ENCODE results near the gene STAC3.

GRCh38 chr12:57272337-57273151, 21.6 kb upstream of the STAC3 start:
- TF ChIP-seq CTCF (IDR thresholded peaks at IDR 0.05) (no peak), POLR2A (IDR thresholded peaks at IDR 0.05) (no peak)

Measured in body of pancreas (tissue), 4 donors.